K562 (cell line): ENCODE data around the gene ITGA3. TPM values are rescaled to one million over a fixed set of nuclear protein-coding genes. Genes with fewer than 3 reads are reported as not detected.

ENCODE experiments used
- ATAC-seq: fragments of 200-7000 bp; cut with Tn5 transposase; 3 replicates; pipeline ENCODE4 v1.9.1; 2020; ENCODE audit warnings: moderate library complexity
- BruUV-seq: library from RNA; stranded (reverse); fragments of 400-500 nt; replicated peaks from 2 replicates; lab custom pipeline; 2021; lab: Mats Ljungman, UMichigan
- CTCF ChIA-PET: fragments of 300-600 bp; formaldehyde crosslinking; extraction: SDS; loops from one replicate; lab custom pipeline; 2021; ENCODE audit warnings: low intra/inter-chr PET ratio; lab: Yijun Ruan, JAX
- POLR2A ChIA-PET: fragments of 300-600, 350-650 bp; sonication (Branson Sonifier 250); formaldehyde crosslinking; extraction: SDS; loops from one replicate; lab custom pipeline; 2021; ENCODE audit warnings: antibody characterized with exemption, inconsistent platforms; lab: Yijun Ruan, JAX
- DNase-seq, 4 experiments: peaks; one replicate each; pipeline versions ENCODE4 v3.0.0 to v3.0.0-alpha.2; 2011 to 2018; ENCODE audit warnings: low spot score in 3 of 4, mixed read lengths in 3 of 4; ENCODE audit errors: extremely low read depth in 1 of 4
- FAIRE-seq: peaks from 2 replicates; lab custom pipeline; 2011; peaks lifted over from hg19 to GRCh38; lab: Jason Lieb, UNC
- H2AFZ ChIP-seq: 2 replicates; pipeline ENCODE4 v1.6.0; 2011; ENCODE audit warnings: low read depth, low read length, control low read depth, inconsistent platforms
- H3K27ac ChIP-seq: fragments of 200-600 bp; 3 replicates; pipeline ENCODE4 v1.8.0; 2011; ENCODE audit warnings: low read depth, mild to moderate bottlenecking, control low read depth, inconsistent platforms, low read length, moderate library complexity, mixed read lengths; ENCODE audit errors: extremely low read depth
- H3K27me3 ChIP-seq, 2 experiments: fragments of 300-600 bp in 1 of 2; 2 replicates in 1 of 2; 3 replicates in 1 of 2; pipeline versions ENCODE4 v1.6.0 to v1.8.0; 2011; ENCODE audit warnings: inconsistent platforms in 2 of 2, low read length in 2 of 2, mild to moderate bottlenecking in 1 of 2, mixed read lengths in 1 of 2, moderate library complexity in 1 of 2; ENCODE audit not compliant: control insufficient read depth in 2 of 2, insufficient read depth in 2 of 2
- H3K36me3 ChIP-seq: fragments of 300-600 bp; 3 replicates; pipeline ENCODE4 v1.8.0; 2011; ENCODE audit warnings: mild to moderate bottlenecking, low read length, inconsistent platforms; ENCODE audit not compliant: control insufficient read depth, insufficient read depth
- H3K4me1 ChIP-seq, 2 experiments: fragments of 200-600 bp in 1 of 2; replicated peaks in 1 of 2; 2 replicates in 1 of 2; 3 replicates in 1 of 2; pipeline versions ENCODE4 v1.5.1 to v1.8.0; 2011; ENCODE audit warnings: inconsistent platforms in 2 of 2, low read length in 2 of 2, mild to moderate bottlenecking in 1 of 2, mixed read lengths in 1 of 2, moderate library complexity in 1 of 2; ENCODE audit not compliant: control insufficient read depth in 2 of 2, insufficient read depth in 2 of 2
- H3K4me2 ChIP-seq: 2 replicates; pipeline ENCODE4 v1.6.1; 2011; ENCODE audit warnings: low read length, control low read depth, inconsistent platforms, mixed read lengths; ENCODE audit not compliant: insufficient read depth
- H3K4me3 ChIP-seq: fragments of 200-600 bp; sonication (generic), shearing (Covaris generic); 2 replicates; pipeline ENCODE4 v1.5.1; 2016; ENCODE audit warnings: control low read depth, inconsistent platforms
- H3K79me2 ChIP-seq: fragments of 200-600 bp; 3 replicates; pipeline ENCODE4 v1.8.0; 2011; ENCODE audit warnings: low read length, inconsistent platforms; ENCODE audit not compliant: control insufficient read depth, insufficient read depth
- H3K9ac ChIP-seq, 2 experiments: 2 replicates each; pipeline versions ENCODE4 v1.6.0 to v1.6.1; 2011; ENCODE audit warnings: low read depth in 2 of 2, low read length in 2 of 2, control low read depth in 1 of 2, inconsistent platforms in 1 of 2, mild to moderate bottlenecking in 1 of 2, mixed read lengths in 1 of 2; ENCODE audit not compliant: insufficient read depth in 1 of 2
- H3K9me1 ChIP-seq: one replicate; pipeline ENCODE4 v1.6.0; 2011; ENCODE audit warnings: inconsistent platforms, mild to moderate bottlenecking, low read length, moderate library complexity; ENCODE audit not compliant: control insufficient read depth, insufficient read depth
- H3K9me3 ChIP-seq: replicated peaks from 2 replicates; pipeline ENCODE4 v1.5.1; 2011; ENCODE audit warnings: low read depth, low read length, inconsistent platforms; ENCODE audit not compliant: control insufficient read depth, insufficient read depth
- H4K20me1 ChIP-seq: replicated peaks from 2 replicates; pipeline ENCODE4 v1.6.1; 2011; ENCODE audit warnings: low read length, inconsistent platforms, mixed read lengths; ENCODE audit not compliant: control insufficient read depth, insufficient read depth
- ERF ChIP-seq: fragments of 450-650 bp; formaldehyde crosslinking; IDR thresholded peaks from 2 replicates; pipeline ENCODE4 v1.4.0; 2020; ENCODE audit warnings: mild to moderate bottlenecking, mixed read lengths
- POLR2G ChIP-seq: fragments of 200-400 bp; formaldehyde crosslinking; IDR thresholded peaks from 2 replicates; pipeline ENCODE4 v1.6.1; 2017; ENCODE audit warnings: low read depth, mild to moderate bottlenecking, antibody characterized with exemption, low read length, moderate library complexity
- RBFOX2 ChIP-seq: fragments of 200-400 bp; formaldehyde crosslinking; IDR thresholded peaks from 2 replicates; pipeline ENCODE4 v1.6.1; 2017; ENCODE audit warnings: low read depth, mild to moderate bottlenecking, low read length, moderate library complexity
- TAF15 ChIP-seq: fragments of 200-400 bp; formaldehyde crosslinking; IDR thresholded peaks from 2 replicates; pipeline ENCODE4 v1.6.1; 2017; ENCODE audit warnings: mild to moderate bottlenecking, low read depth, low read length, moderate library complexity
- WGBS: fragments of 100-300 bp; shearing (Covaris generic); methylation state at CpG from one replicate; pipeline ENCODE4 v1.1.6; 2016; ENCODE audit warnings: low coverage, mixed read lengths; ENCODE audit not compliant: insufficient coverage; ENCODE audit errors: missing lambda C conversion rate; 5-methylcytosine and 5-hydroxymethylcytosine counted together
- in situ Hi-C: fragments of 300-500 bp; cut with MboI; formaldehyde crosslinking; loops from 4 replicates; pipeline ENCODE4 v1.15.0; 2018; ENCODE audit warnings: inconsistent platforms, mixed read lengths
- intact Hi-C: fragments of 100-400 bp; cut with micrococcal nuclease; formaldehyde crosslinking; loops from 2 replicates; pipeline ENCODE4 v1.14.2; 2022
- polyA plus RNA-seq, 8 experiments: library from polyadenylated mRNA; depleted of rRNA in 4 of 8; stranded (reverse) in 5 of 8; unstranded in 3 of 8; fragments of >200 nt; fragmentation: Nextera tagmentation in 2 of 8; fragmentation: Illumina TruSeq in 1 of 8; extraction: Ambion mirVana in 2 of 8; extraction: Trizol in 1 of 8; gene quantifications; 2 replicates each; pipeline versions ENCODE4 v1.2.1 to v1.2.3, GENCODE V29; 2011 to 2014; ENCODE audit warnings: inconsistent platforms in 1 of 8, missing spikeins in 1 of 8
- total RNA-seq, 7 experiments: library from RNA; depleted of rRNA in 6 of 7; stranded (reverse); fragments of >200 nt in 6 of 7; fragmentation: Illumina TruSeq in 2 of 7; extraction: Trizol in 2 of 7; gene quantifications; 2 replicates each; pipeline versions ENCODE4 v1.2.1 to v1.2.3, GENCODE V29; 2011 to 2021; ENCODE audit warnings: low replicate concordance in 1 of 7

ITGA3 gene
- total and polyA plus RNA-seq, 9 of the 15 experiments (the other 6 are each of a cell fraction or from before 2014, with no cell fraction given) = 0.03 to 0.75 (median 0.14) TPM; not detected in 2

DNA sequence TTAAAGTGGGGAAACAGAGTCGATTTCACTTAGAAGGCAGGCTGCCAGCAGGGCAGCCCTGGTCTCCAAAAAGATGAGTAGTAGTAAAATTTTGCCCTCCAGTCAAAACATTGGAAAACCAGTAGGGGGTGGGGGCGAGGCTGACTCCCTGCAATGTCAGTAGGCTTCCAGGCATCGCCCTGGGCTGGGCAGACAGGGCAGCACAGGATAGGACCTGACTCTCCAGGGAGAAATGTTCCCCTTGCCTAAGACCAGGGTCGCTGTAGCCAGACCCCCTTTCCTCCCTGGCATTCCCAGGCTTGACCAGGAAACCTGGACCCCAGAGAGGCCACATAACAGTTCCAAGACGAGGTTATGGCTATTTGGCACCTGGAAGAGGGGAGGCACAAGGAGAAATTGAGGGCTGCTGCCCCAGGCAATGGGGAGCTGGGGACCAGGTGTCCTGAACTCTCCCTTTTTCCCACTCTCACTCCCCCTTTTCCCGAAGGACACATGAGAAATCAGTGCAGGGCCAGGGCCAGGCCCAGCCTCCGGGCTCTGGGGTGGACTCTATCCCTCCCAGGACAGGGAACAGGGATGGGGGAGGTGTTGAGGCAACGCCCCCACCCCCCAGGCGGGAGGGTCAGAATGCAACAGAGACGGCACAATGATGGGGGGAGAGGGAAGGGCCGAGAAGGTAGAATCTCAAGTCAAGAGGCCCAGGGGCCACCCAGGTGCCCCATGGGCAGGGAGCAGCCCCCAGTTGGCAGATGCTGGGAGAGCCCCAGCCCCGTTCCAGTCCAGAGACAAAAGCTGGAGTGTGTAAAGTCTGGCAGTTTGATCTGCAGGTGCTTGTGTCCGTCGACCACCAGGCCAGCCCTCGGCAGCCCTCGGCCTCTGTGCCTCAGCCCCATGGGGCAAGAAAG is 78.5 kb downstream of the ITGA3 start:
- Histone ChIP-seq H2AFZ (no peak overlapping the region), H3K27me3 (no peaks in the 10 kb centered on the region), H3K4me2 (no peak overlapping the region), H3K79me2 (no peaks in the 10 kb centered on the region), H3K27ac (no peak overlapping the region), H4K20me1 (peaks cover 6% of the 10 kb centered on the region), H3K4me1 (peaks cover 0 to 35% of the 10 kb centered on the region in 2 experiments; a peak in 3 of 5 replicates), H3K9me3 (no peaks in the 10 kb centered on the region), H3K36me3 (peaks cover 51% of the 10 kb centered on the region; the same call in 2 of the 3 replicates), H3K9me1 (peaks cover under 1% of the 10 kb centered on the region), H3K4me3 (no peak overlapping the region), H3K9ac (no peak overlapping the region)
- TSS peak; percentile 61 for BruUV-seq
- no peak for TF ChIP-seq ERF (CRISPR knock-in tag)
- TF ChIP-seq POLR2G = peak; percentile 49; the same call in 1 of the 2 replicates
- TF ChIP-seq RBFOX2 = peak; percentile 39
- TF ChIP-seq TAF15 = no peak
- FAIRE-seq (no peak), DNase-seq (no peak), ATAC-seq (no peak)
- POLR2A ChIA-PET = interaction anchor here (0.8 kb wide), 1 partner anchor 60 kb away, joined by 3 read pairs; no protein-coding TSS in a partner anchor
- WGBS = 82% methylated on average over 9 of the region's 16 CpGs
- intact Hi-C loops = no loop called here
- CTCF ChIA-PET = no interaction called here
- in situ Hi-C loops = no loop called here
